GM12873 (cell line): ENCODE measurements around the gene ZNF860.

Source experiments
- TF ChIP-seq, protein P1 (sequence below): IDR thresholded peaks from 2 replicates; pipeline ENCODE4 v1.5.1; 2012; ENCODE audit warnings: low read depth, mild to moderate bottlenecking, moderate library complexity, low read length, control low read depth; ENCODE audit not compliant: insufficient read depth; ENCODE audit errors: missing control alignments

ZNF860 gene

DNA sequence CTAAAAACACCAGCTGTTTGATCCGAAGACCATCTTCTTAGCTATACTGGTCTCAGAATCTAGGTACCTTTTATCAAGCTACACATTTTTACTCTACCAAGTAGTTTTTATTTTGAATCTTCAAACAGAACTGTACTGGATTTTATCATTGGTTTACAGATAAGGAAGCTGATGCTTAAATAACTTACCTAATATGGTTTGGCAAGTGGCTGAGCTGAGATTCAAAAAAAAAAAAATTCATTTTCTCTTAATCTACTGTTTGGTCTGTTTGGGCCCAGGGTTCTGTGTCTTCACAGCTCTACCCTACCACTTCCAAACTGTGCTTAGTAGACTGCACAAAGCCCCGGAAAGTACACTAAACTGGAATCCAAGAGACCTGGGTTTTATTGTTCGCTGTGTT is 35.7 kb downstream of the ZNF860 start:
- TF ChIP-seq, protein P1, sequence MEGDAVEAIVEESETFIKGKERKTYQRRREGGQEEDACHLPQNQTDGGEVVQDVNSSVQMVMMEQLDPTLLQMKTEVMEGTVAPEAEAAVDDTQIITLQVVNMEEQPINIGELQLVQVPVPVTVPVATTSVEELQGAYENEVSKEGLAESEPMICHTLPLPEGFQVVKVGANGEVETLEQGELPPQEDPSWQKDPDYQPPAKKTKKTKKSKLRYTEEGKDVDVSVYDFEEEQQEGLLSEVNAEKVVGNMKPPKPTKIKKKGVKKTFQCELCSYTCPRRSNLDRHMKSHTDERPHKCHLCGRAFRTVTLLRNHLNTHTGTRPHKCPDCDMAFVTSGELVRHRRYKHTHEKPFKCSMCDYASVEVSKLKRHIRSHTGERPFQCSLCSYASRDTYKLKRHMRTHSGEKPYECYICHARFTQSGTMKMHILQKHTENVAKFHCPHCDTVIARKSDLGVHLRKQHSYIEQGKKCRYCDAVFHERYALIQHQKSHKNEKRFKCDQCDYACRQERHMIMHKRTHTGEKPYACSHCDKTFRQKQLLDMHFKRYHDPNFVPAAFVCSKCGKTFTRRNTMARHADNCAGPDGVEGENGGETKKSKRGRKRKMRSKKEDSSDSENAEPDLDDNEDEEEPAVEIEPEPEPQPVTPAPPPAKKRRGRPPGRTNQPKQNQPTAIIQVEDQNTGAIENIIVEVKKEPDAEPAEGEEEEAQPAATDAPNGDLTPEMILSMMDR = no peak

DNA sequence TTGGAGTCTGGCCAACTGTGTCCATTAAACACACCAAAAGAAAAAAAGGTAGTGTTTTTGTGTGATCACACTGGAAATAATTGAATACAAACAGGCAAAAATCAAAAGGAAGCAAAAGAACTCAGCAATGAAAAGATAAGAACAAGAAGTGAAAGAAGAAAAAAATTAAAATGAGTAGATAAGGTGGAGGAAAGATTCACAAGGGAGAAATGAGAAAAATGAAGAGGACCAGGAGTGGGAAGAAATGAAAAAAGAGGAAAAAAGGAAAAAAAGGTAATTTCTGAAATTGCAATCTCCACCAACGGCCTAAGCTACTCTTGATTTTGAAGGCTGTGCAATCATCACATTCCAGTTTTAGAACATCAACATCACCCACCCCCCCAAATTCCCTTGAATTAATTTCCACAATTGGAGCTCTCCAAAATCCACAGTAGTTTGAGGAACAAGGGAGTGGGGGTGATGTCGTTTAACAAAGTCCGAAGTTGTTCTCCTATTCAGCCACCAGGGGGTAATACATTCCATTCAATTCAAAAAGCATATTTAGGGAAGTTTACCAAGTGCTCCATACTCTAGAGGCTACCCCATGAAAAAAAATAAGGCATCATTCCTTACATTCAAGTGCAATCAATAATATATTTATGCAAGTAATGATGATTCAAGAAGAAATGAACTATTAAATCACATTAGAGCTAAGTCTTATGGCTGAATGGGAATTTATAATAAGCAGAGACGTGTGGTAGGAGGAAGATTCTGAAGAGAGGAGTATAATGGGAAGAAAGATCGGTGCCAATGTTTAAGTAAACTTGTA is 37.4 kb downstream of the ZNF860 start:
- TF ChIP-seq, protein P1 = peak; percentile 63

DNA sequence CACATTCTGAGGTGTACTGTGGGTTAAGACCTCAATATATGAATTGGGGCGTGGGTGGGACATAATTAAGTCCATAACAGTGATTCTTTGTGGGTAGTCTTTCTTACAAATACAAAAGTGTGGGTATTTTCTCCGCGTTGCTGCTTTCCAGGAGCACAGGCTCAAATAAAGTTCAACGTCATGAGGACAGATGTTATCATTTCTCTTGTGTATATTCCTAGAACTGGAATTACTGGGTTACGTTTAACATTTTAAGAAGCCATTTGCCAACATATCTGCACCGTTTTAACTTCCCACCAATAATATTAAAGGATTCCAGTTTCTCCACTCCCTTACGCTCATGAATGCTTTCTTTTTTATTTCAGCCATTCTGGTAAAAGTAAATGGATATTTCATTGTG is 39.6 kb downstream of the ZNF860 start:
- TF ChIP-seq, protein P1 = no peak

DNA sequence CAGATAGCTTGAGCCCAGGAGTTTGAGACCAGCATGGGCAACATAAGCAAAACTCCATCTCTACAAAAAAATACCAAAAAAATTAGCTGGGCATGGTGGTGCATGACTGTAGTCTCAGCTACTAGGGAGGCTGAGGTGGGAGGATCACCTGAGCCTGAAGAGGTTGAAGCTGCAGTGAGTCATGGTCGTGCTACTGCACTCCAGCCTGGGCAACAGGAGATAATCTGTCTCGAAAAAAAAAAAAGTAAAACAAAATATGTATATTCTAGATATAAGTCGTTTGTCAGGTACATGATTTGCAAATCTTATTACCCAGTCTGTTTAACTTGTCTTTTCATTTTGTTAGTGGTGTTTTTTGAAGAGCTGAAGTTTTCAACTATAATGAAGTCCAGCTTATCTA is 40.2 kb downstream of the ZNF860 start:
- TF ChIP-seq, protein P1 = no peak

DNA sequence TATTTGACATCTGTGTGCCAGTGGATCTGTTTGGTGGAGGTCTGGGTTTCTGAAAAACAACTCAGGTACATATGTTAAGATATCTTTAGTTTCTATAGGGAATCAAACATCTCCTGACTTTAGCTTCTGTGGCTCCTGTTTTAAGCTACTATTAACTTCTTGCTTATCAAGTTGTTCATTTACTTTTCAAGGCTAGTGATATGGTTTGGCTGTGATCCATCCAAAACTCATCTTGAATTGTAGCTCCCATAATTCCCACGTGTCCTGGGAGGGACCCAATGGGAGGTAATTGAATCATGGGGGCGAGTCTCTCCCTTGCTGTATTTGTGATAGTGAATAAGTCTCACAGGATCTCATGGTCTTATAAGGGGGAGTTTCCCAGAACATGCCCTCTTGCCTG is 41.4 kb downstream of the ZNF860 start:
- TF ChIP-seq, protein P1 = no peak

DNA sequence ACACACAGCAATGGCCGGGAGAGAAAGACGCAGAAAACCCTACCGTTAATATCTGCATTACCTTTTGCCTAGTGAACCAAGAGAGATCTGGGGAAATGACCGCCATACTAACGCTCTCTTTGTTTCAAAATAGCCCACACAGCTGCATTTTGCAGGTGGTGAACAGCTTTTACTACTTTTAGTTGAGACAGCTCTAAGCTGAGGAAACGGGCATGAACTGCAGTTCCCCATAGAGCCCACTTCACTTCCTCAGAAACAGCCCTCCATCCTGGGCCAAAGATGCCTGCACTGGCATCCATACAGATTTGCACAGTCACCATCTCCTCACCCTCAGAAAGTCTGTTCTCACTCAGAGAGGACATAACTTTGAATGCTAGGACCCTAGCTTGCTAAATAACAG is 45.0 kb downstream of the ZNF860 start:
- TF ChIP-seq, protein P1 = no peak

DNA sequence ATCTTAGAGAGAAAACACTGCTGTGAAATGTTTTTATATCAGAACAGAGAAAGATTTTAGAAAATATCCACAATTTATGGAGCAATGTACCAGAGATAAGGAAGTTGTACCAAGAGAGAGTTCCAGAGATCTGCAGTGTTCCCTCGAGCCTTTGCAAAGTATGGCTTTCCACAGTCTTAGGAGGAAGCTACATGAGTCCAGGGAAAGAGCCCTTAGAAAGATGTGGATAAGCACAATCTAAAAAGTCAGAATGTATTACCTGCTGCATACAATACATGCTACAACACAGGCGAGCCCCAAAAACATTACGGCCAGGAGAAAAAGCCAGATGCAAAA is 56.4 kb downstream of the ZNF860 start:
- TF ChIP-seq, protein P1 = no peak
